Measurements from ENCODE around the gene DLGAP1.

DLGAP1 gene

DNA sequence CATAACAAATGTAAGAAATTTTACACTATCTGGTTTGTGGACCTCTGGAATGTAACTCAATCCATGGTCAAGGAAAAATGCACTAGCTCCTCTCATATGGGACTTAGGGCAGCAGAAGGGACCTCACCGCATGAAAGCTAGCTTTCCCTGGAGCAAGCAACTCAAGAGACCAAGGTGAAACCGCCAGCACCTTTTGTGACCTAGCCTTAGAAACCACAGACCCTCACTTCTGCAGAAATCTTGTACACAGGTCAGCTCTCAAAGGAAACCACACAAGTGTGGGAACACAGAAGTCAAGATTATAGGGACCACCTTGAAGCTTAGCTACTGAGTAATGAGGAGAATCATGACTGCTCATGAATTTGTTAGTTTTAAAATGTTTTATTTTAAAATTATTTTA, 222.5 kb downstream of the DLGAP1 start:
- Histone ChIP-seq H3K79me2 (ENCODE audit: insufficient read depth, low read length) (no peaks in the 10 kb centered on the region), H2AFZ (ENCODE audit: low read depth, low read length, severe bottlenecking) (no peak overlapping the region), H3K9me3 (ENCODE audit: insufficient read depth, low read length) (no peaks in the 10 kb centered on the region), H3K27me3 (ENCODE audit: low read length) (no peaks in the 10 kb centered on the region), H3K4me3 (ENCODE audit: insufficient read depth, low read length, poor library complexity, severe bottlenecking) (no peak overlapping the region), H3F3A (ENCODE audit: insufficient read depth) (no peaks in the 10 kb centered on the region), H3K27ac (ENCODE audit: low read depth, low read length) (no peak overlapping the region), H3K36me3 (ENCODE audit: low read length) (no peaks in the 10 kb centered on the region), H4K20me1 (ENCODE audit: low read depth, low read length) (no peaks in the 10 kb centered on the region), H3K4me2 (ENCODE audit: low read depth, low read length, poor library complexity, severe bottlenecking) (no peak overlapping the region), H3K9ac (ENCODE audit: low read length) (no peak overlapping the region), H3K9me2 (replicated peaks; ENCODE audit: insufficient read depth, low read length) (no peaks in the 10 kb centered on the region)
- TF ChIP-seq, protein P1, sequence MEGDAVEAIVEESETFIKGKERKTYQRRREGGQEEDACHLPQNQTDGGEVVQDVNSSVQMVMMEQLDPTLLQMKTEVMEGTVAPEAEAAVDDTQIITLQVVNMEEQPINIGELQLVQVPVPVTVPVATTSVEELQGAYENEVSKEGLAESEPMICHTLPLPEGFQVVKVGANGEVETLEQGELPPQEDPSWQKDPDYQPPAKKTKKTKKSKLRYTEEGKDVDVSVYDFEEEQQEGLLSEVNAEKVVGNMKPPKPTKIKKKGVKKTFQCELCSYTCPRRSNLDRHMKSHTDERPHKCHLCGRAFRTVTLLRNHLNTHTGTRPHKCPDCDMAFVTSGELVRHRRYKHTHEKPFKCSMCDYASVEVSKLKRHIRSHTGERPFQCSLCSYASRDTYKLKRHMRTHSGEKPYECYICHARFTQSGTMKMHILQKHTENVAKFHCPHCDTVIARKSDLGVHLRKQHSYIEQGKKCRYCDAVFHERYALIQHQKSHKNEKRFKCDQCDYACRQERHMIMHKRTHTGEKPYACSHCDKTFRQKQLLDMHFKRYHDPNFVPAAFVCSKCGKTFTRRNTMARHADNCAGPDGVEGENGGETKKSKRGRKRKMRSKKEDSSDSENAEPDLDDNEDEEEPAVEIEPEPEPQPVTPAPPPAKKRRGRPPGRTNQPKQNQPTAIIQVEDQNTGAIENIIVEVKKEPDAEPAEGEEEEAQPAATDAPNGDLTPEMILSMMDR (IDR thresholded peaks at IDR 0.05; ENCODE audit: insufficient read depth, low read length, poor library complexity, severe bottlenecking) = no peak
- TF ChIP-seq EZH2phosphoT487 (conservative IDR thresholded peaks at IDR 0.05; ENCODE audit: low read length) = no peak

DNA sequence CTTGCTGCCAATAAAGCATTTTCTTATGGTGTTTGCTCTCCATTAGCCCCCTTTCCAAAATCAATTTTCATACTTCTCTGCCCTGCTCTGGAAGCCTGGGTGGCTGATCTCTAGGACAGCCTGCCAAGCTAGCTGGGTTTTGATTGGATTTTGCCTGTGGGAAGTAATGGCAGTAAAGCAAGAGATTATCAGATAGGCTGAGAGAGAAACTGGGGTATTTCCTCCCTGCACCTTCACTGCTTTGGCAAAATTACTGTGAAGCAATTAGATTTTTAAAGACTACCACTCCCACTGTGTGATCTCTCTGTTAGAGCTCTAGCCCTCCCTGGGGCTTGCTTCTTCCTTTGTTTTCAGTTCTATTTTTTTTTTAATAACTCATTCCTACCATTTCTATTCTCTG, 223.8 kb downstream of the DLGAP1 start:
- Histone ChIP-seq H3K27me3 (ENCODE audit: low read length) (no peaks in the 10 kb centered on the region), H3K9ac (ENCODE audit: low read length) (no peak overlapping the region), H3K4me2 (ENCODE audit: low read depth, low read length, poor library complexity, severe bottlenecking) (no peak overlapping the region), H3K9me3 (ENCODE audit: insufficient read depth, low read length) (no peaks in the 10 kb centered on the region), H3K9me2 (replicated peaks; ENCODE audit: insufficient read depth, low read length) (no peaks in the 10 kb centered on the region), H2AFZ (ENCODE audit: low read depth, low read length, severe bottlenecking) (no peak overlapping the region), H3K4me3 (ENCODE audit: insufficient read depth, low read length, poor library complexity, severe bottlenecking) (no peak overlapping the region), H3K36me3 (ENCODE audit: low read length) (no peaks in the 10 kb centered on the region), H3K79me2 (ENCODE audit: insufficient read depth, low read length) (no peaks in the 10 kb centered on the region), H3F3A (ENCODE audit: insufficient read depth) (no peaks in the 10 kb centered on the region), H3K27ac (ENCODE audit: low read depth, low read length) (no peak overlapping the region), H4K20me1 (ENCODE audit: low read depth, low read length) (no peaks in the 10 kb centered on the region)
- no peak for TF ChIP-seq EZH2phosphoT487 (conservative IDR thresholded peaks at IDR 0.05; ENCODE audit: low read length)
- TF ChIP-seq, protein P1 (IDR thresholded peaks at IDR 0.05; ENCODE audit: insufficient read depth, low read length, poor library complexity, severe bottlenecking) = no peak

DNA sequence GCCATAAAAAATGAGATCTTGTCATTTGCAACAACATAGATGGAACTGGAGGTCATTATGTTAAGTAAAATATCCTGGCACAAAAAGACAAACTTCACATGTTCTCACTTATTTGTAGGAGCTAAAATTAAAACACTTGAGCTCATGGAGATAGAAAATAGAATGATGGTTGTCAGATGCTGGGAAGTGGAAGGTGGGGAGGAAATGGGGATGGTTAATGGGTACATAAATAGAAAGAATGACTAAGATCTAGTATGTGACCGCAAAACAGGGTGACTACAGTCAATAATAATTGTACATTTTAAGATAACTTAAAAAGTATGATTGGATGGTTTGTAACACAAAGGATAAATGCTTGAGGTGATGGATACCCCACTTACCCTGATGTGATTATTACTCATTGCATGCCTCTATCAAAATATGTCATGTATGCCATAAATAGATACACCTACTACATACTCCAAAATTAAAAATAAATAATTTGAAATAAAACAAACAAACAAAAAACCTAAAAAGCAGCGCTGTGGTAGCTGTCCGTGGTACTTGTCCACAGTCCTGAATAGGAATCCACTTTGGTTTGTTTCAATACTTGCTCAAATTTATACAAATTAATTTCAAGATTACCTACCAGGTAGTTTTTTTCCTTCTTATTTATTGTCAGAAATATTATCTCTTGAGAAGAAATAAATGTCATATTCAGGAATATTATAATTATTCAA, 224.5 kb downstream of the DLGAP1 start:
- no peaks in the 10 kb centered on the region for H3K9me2 ChIP-seq (replicated peaks; ENCODE audit: insufficient read depth, low read length)
- no peaks in the 10 kb centered on the region for H3F3A ChIP-seq (ENCODE audit: insufficient read depth)
- no peaks in the 10 kb centered on the region for H3K36me3 ChIP-seq (ENCODE audit: low read length)
- no peak overlapping the region for H3K4me2 ChIP-seq (ENCODE audit: low read depth, low read length, poor library complexity, severe bottlenecking)
- TF ChIP-seq, protein P1 (IDR thresholded peaks at IDR 0.05; ENCODE audit: insufficient read depth, low read length, poor library complexity, severe bottlenecking) = no peak
- TF ChIP-seq EZH2phosphoT487 (conservative IDR thresholded peaks at IDR 0.05; ENCODE audit: low read length) = no peak
- H4K20me1 ChIP-seq (ENCODE audit: low read depth, low read length) = no peaks in the 10 kb centered on the region
- H3K9me3 ChIP-seq (ENCODE audit: insufficient read depth, low read length) = no peaks in the 10 kb centered on the region
- H3K4me3 ChIP-seq (ENCODE audit: insufficient read depth, low read length, poor library complexity, severe bottlenecking) = no peak overlapping the region
- H3K79me2 ChIP-seq (ENCODE audit: insufficient read depth, low read length) = no peaks in the 10 kb centered on the region
- H3K9ac ChIP-seq (ENCODE audit: low read length) = no peak overlapping the region
- H3K27ac ChIP-seq (ENCODE audit: low read depth, low read length) = no peak overlapping the region
- no peak overlapping the region for H2AFZ ChIP-seq (ENCODE audit: low read depth, low read length, severe bottlenecking)
- no peaks in the 10 kb centered on the region for H3K27me3 ChIP-seq (ENCODE audit: low read length)
